Breast epithelium (tissue), 3 donors: ENCODE measurements around the gene MYH9.

Source experiments
- POLR2A ChIP-seq: fragments of 450-650 bp; IDR thresholded peaks from one replicate; pipeline ENCODE4 v1.6.1; 2016; ENCODE audit warnings: antibody characterized with exemption, mild to moderate bottlenecking, moderate library complexity
- POLR2AphosphoS5 ChIP-seq, 3 donors: sonication (generic); formaldehyde crosslinking; IDR thresholded peaks; one replicate each; pipeline ENCODE4 v1.6.1; 2017; ENCODE audit warnings: antibody characterized with exemption in 3 of 3
- TF ChIP-seq, protein P1 (sequence below), 3 donors: fragments of 450-650 bp; IDR thresholded peaks; one replicate each; pipeline ENCODE4 v1.5.1; 2016 to 2017; ENCODE audit warnings: antibody characterized with exemption in 3 of 3, mild to moderate bottlenecking in 3 of 3, moderate library complexity in 3 of 3

- TF ChIP-seq, protein P1, sequence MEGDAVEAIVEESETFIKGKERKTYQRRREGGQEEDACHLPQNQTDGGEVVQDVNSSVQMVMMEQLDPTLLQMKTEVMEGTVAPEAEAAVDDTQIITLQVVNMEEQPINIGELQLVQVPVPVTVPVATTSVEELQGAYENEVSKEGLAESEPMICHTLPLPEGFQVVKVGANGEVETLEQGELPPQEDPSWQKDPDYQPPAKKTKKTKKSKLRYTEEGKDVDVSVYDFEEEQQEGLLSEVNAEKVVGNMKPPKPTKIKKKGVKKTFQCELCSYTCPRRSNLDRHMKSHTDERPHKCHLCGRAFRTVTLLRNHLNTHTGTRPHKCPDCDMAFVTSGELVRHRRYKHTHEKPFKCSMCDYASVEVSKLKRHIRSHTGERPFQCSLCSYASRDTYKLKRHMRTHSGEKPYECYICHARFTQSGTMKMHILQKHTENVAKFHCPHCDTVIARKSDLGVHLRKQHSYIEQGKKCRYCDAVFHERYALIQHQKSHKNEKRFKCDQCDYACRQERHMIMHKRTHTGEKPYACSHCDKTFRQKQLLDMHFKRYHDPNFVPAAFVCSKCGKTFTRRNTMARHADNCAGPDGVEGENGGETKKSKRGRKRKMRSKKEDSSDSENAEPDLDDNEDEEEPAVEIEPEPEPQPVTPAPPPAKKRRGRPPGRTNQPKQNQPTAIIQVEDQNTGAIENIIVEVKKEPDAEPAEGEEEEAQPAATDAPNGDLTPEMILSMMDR (IDR thresholded peaks at IDR 0.05), result no peak
- peak; percentile 13 for TF ChIP-seq POLR2A
- TF ChIP-seq POLR2AphosphoS5 (IDR thresholded peaks at IDR 0.05), result peak; percentile 37 to 86 (median 48)
Measured at GRCh38 chr22:36329254-36330078, 58.3 kb downstream of the MYH9 start.
